ENCODE results near the gene VSTM5. TPM values are rescaled to one million over a fixed set of nuclear protein-coding genes. Genes with fewer than 3 reads are reported as not detected.

Gene VSTM5
- total RNA-seq, 1 donor from 2014 or later = 0.56 TPM

GRCh38 chr11:93858121-93858775 lies 7.8 kb upstream of the VSTM5 start:
- peaks cover 13% of the 10 kb centered on the region for H3K4me1 Mint-ChIP-seq (ENCODE audit: unreplicated experiment)
- H3K9me3 Mint-ChIP-seq (ENCODE audit: unreplicated experiment) = no peaks in the 10 kb centered on the region
- no peak for DNase-seq (ENCODE audit: low spot score)
- H3K27me3 Mint-ChIP-seq (ENCODE audit: unreplicated experiment) = peaks cover 2% of the 10 kb centered on the region
- H3K27ac Mint-ChIP-seq (ENCODE audit: unreplicated experiment) = no peak overlapping the region
- no peaks in the 10 kb centered on the region for H3K36me3 Mint-ChIP-seq (ENCODE audit: low read depth, unreplicated experiment)
- H3K4me3 Mint-ChIP-seq (ENCODE audit: unreplicated experiment) = no peak overlapping the region
- TF ChIP-seq CTCF (IDR thresholded peaks at IDR 0.05; ENCODE audit: unreplicated experiment) = no peak

- no peak for TF ChIP-seq CTCF (IDR thresholded peaks at IDR 0.05; ENCODE audit: unreplicated experiment)
- peaks cover 13% of the 10 kb centered on the region for H3K4me1 Mint-ChIP-seq (ENCODE audit: unreplicated experiment)
- H3K27ac Mint-ChIP-seq (ENCODE audit: unreplicated experiment) = no peak overlapping the region
- no peaks in the 10 kb centered on the region for H3K9me3 Mint-ChIP-seq (ENCODE audit: unreplicated experiment)
- DNase-seq (ENCODE audit: low spot score) = no peak
- no peak overlapping the region for H3K4me3 Mint-ChIP-seq (ENCODE audit: unreplicated experiment)
- no peaks in the 10 kb centered on the region for H3K36me3 Mint-ChIP-seq (ENCODE audit: low read depth, unreplicated experiment)
- H3K27me3 Mint-ChIP-seq (ENCODE audit: unreplicated experiment) = peaks cover 2% of the 10 kb centered on the region
Observed at GRCh38 chr11:93857413-93858120, 7.1 kb upstream of the VSTM5 start.

- H3K27ac Mint-ChIP-seq (ENCODE audit: unreplicated experiment) = no peak overlapping the region
- TF ChIP-seq CTCF (IDR thresholded peaks at IDR 0.05; ENCODE audit: unreplicated experiment) = no peak
- H3K27me3 Mint-ChIP-seq (ENCODE audit: unreplicated experiment) = peaks cover 8% of the 10 kb centered on the region
- no peak overlapping the region for H3K4me3 Mint-ChIP-seq (ENCODE audit: unreplicated experiment)
- H3K36me3 Mint-ChIP-seq (ENCODE audit: low read depth, unreplicated experiment) = no peaks in the 10 kb centered on the region
- H3K4me1 Mint-ChIP-seq (ENCODE audit: unreplicated experiment) = peaks cover 9% of the 10 kb centered on the region
- no peaks in the 10 kb centered on the region for H3K9me3 Mint-ChIP-seq (ENCODE audit: unreplicated experiment)
- no peak for DNase-seq (ENCODE audit: low spot score)
Observed at GRCh38 chr11:93852242-93852641, 1.8 kb upstream of the VSTM5 start.

GRCh38 chr11:93849751-93850593 lies 446 bp downstream of the VSTM5 start:
- peak; percentile 41 for DNase-seq (ENCODE audit: low spot score)
- no peak for TF ChIP-seq CTCF (IDR thresholded peaks at IDR 0.05; ENCODE audit: unreplicated experiment)
- peaks cover 10% of the 10 kb centered on the region for H3K27me3 Mint-ChIP-seq (ENCODE audit: unreplicated experiment)
- no peaks in the 10 kb centered on the region for H3K9me3 Mint-ChIP-seq (ENCODE audit: unreplicated experiment)
- H3K36me3 Mint-ChIP-seq (ENCODE audit: low read depth, unreplicated experiment) = no peaks in the 10 kb centered on the region
- H3K4me1 Mint-ChIP-seq (ENCODE audit: unreplicated experiment) = peaks cover 3% of the 10 kb centered on the region
- no peak overlapping the region for H3K27ac Mint-ChIP-seq (ENCODE audit: unreplicated experiment)
- peak overlapping the region; percentile 54 for H3K4me3 Mint-ChIP-seq (ENCODE audit: unreplicated experiment)
